Keratinocyte (primary cell): Measurements from ENCODE around the gene PDZD11. TPM values are rescaled to one million over a fixed set of nuclear protein-coding genes. Genes with fewer than 3 reads are reported as not detected.

Experiments used
- DNase-seq: peaks from one replicate; pipeline ENCODE4 v3.0.0-alpha.2; 2011; ENCODE audit warnings: low read depth, missing footprints, low spot score
- FAIRE-seq: peaks from 2 replicates; lab custom pipeline; 2011; peaks lifted over from hg19 to GRCh38; lab: Jason Lieb, UNC
- H2AFZ ChIP-seq: 2 replicates; pipeline ENCODE4 v1.6.0; 2012; ENCODE audit warnings: low read length, control low read depth, inconsistent platforms; ENCODE audit not compliant: control insufficient read depth
- H3K27ac ChIP-seq: 2 replicates; pipeline ENCODE4 v1.5.1; 2011; ENCODE audit warnings: low read length; ENCODE audit not compliant: control insufficient read depth, insufficient read depth
- H3K27me3 ChIP-seq: 3 replicates; pipeline ENCODE4 v1.6.0; 2011; ENCODE audit warnings: low read length; ENCODE audit not compliant: control insufficient read depth, insufficient read depth; ENCODE audit errors: extremely low read depth
- H3K36me3 ChIP-seq, 2 experiments: 2 replicates in 1 of 2; 3 replicates in 1 of 2; pipeline ENCODE4 v1.5.1; 2011; ENCODE audit warnings: low read length in 2 of 2, mild to moderate bottlenecking in 1 of 2; ENCODE audit not compliant: control insufficient read depth in 2 of 2, insufficient read depth in 2 of 2; ENCODE audit errors: extremely low read depth in 1 of 2
- H3K4me1 ChIP-seq: 3 replicates; pipeline ENCODE4 v1.5.1; 2011; ENCODE audit warnings: low read length; ENCODE audit not compliant: control insufficient read depth, insufficient read depth; ENCODE audit errors: extremely low read depth
- H3K4me2 ChIP-seq: 3 replicates; pipeline ENCODE4 v1.6.0; 2011; ENCODE audit warnings: low read depth, low read length; ENCODE audit not compliant: control insufficient read depth, insufficient read depth; ENCODE audit errors: extremely low read depth
- H3K4me3 ChIP-seq, 3 experiments: fragments of 200-600 bp in 1 of 3; sonication (generic) in 1 of 3; 2 replicates in 2 of 3; 3 replicates in 1 of 3; pipeline ENCODE4 v1.5.1; 2011 to 2016; ENCODE audit warnings: low read length in 3 of 3, mild to moderate bottlenecking in 3 of 3, control low read depth in 2 of 3, inconsistent platforms in 1 of 3, low read depth in 1 of 3, mixed read lengths in 1 of 3, mixed run types in 1 of 3, moderate library complexity in 1 of 3; ENCODE audit not compliant: control insufficient read depth in 2 of 3, insufficient read depth in 2 of 3; ENCODE audit errors: extremely low read depth in 1 of 3
- H3K79me2 ChIP-seq: 2 replicates; pipeline ENCODE4 v1.6.0; 2012; ENCODE audit warnings: low read length; ENCODE audit not compliant: control insufficient read depth, insufficient read depth
- H3K9ac ChIP-seq: 3 replicates; pipeline ENCODE4 v1.6.0; 2011; ENCODE audit warnings: low read length; ENCODE audit not compliant: control insufficient read depth, insufficient read depth; ENCODE audit errors: extremely low read depth
- H3K9me1 ChIP-seq: 3 replicates; pipeline ENCODE4 v1.6.0; 2011; ENCODE audit warnings: low read length; ENCODE audit not compliant: control insufficient read depth, insufficient read depth; ENCODE audit errors: extremely low read depth
- H3K9me3 ChIP-seq: 2 replicates; pipeline ENCODE4 v1.5.1; 2012; ENCODE audit warnings: low read depth, low read length; ENCODE audit not compliant: control insufficient read depth
- H4K20me1 ChIP-seq: 3 replicates; pipeline ENCODE4 v1.6.0; 2011; ENCODE audit warnings: low read length; ENCODE audit not compliant: control insufficient read depth, insufficient read depth; ENCODE audit errors: extremely low read depth
- CTCF ChIP-seq, 3 experiments: IDR thresholded peaks in 1 of 3; conservative IDR thresholded peaks in 1 of 3; optimal IDR thresholded peaks in 1 of 3; 2 replicates in 2 of 3; 3 replicates in 1 of 3; pipeline versions ENCODE3 to v1.5.1; 2011; ENCODE audit warnings: low read length in 3 of 3, mild to moderate bottlenecking in 3 of 3, moderate library complexity in 2 of 3, control low read depth in 1 of 3, inconsistent platforms in 1 of 3; ENCODE audit not compliant: insufficient read depth in 2 of 3; ENCODE audit errors: extremely low read depth in 1 of 3
- EZH2 ChIP-seq: IDR thresholded peaks from one replicate; pipeline ENCODE4 v1.6.1; 2012; ENCODE audit warnings: inconsistent platforms, mild to moderate bottlenecking, low read length, moderate library complexity
- dilution Hi-C: fragments of 300-500 bp; cut with MboI; formaldehyde crosslinking; loops from one replicate; pipeline ENCODE4 v1.7.0; 2020; ENCODE audit warnings: low sequenced_read_pairs; ENCODE audit not compliant: extremely low pct_ligation_motif_present
- polyA plus RNA-seq, 5 experiments: library from polyadenylated mRNA; depleted of rRNA in 3 of 5; stranded (reverse) in 3 of 5; stranded (forward) in 1 of 5; unstranded in 1 of 5; fragments of >200 nt; gene quantifications; 1 replicate in 1 of 5; 2 replicates in 3 of 5; 3 replicates in 1 of 5; pipeline versions ENCODE4 v1.2.1 to v1.2.3, GENCODE V29; 2011 to 2012; ENCODE audit warnings: missing spikeins in 2 of 5, low read depth in 1 of 5, low replicate concordance in 1 of 5

Gene PDZD11
- polyA plus RNA-seq, 1 donor (not counting 4 experiments of a cell fraction or from before 2014, with no cell fraction given), result 102 TPM

GRCh38 chrX:70336767-70337166, 47.0 kb upstream of the PDZD11 start:
- DNase-seq (no peak), FAIRE-seq (no peak)
- no peak for TF ChIP-seq EZH2
- no peak for TF ChIP-seq CTCF (optimal IDR thresholded peaks at IDR 0.05 in 1 of 3, IDR thresholded peaks at IDR 0.05 in 1 of 3, conservative IDR thresholded peaks at IDR 0.05 in 1 of 3; ENCODE audit: extremely low read depth in 1 of 3, insufficient read depth in 2 of 3, low read length in 3 of 3)

GRCh38 chrX:70332600-70332999, 42.9 kb upstream of the PDZD11 start:
- Histone ChIP-seq H3K36me3 (no peaks in the 10 kb centered on the region), H3K27me3 (no peaks in the 10 kb centered on the region), H3K9me3 (no peaks in the 10 kb centered on the region), H2AFZ (no peak overlapping the region), H3K9ac (no peak overlapping the region), H3K4me1 (no peaks in the 10 kb centered on the region), H3K79me2 (no peaks in the 10 kb centered on the region), H4K20me1 (no peaks in the 10 kb centered on the region), H3K4me3 (no peak overlapping the region), H3K9me1 (no peaks in the 10 kb centered on the region), H3K4me2 (no peak overlapping the region), H3K27ac (no peak overlapping the region)
- FAIRE-seq, result no peak
- DNase-seq, result no peak
- dilution Hi-C loops, result no loop called here
- TF ChIP-seq EZH2 (no peak), CTCF (optimal IDR thresholded peaks at IDR 0.05 in 1 of 3, IDR thresholded peaks at IDR 0.05 in 1 of 3, conservative IDR thresholded peaks at IDR 0.05 in 1 of 3; ENCODE audit: extremely low read depth in 1 of 3, insufficient read depth in 2 of 3, low read length in 3 of 3) (peak; percentile 21 to 41 (median 27))

More at GRCh38 chrX:70336767-70337166, 47.0 kb upstream of the PDZD11 start:
- dilution Hi-C loops, result no loop called here
- no peaks in the 10 kb centered on the region for H3K9me3 ChIP-seq
- H3K36me3 ChIP-seq, result no peaks in the 10 kb centered on the region
- no peak overlapping the region for H2AFZ ChIP-seq
- no peak overlapping the region for H3K27ac ChIP-seq
- H3K9ac ChIP-seq, result no peak overlapping the region
- no peaks in the 10 kb centered on the region for H3K4me1 ChIP-seq
- H3K4me3 ChIP-seq, result no peak overlapping the region
- H3K9me1 ChIP-seq, result no peaks in the 10 kb centered on the region
- H4K20me1 ChIP-seq, result no peaks in the 10 kb centered on the region
- H3K27me3 ChIP-seq, result no peaks in the 10 kb centered on the region
- no peak overlapping the region for H3K4me2 ChIP-seq
- no peaks in the 10 kb centered on the region for H3K79me2 ChIP-seq
